GM19324 (cell line): Measurements from ENCODE around the gene KHDC4.

Source experiments
- ATAC-seq: cut with Tn5 transposase; IDR thresholded peaks from one replicate; pipeline ENCODE4 v1.9.1; 2021; ENCODE audit warnings: mild to moderate bottlenecking, moderate library complexity; ENCODE audit not compliant: unreplicated experiment, low FRiP score

Gene KHDC4

DNA sequence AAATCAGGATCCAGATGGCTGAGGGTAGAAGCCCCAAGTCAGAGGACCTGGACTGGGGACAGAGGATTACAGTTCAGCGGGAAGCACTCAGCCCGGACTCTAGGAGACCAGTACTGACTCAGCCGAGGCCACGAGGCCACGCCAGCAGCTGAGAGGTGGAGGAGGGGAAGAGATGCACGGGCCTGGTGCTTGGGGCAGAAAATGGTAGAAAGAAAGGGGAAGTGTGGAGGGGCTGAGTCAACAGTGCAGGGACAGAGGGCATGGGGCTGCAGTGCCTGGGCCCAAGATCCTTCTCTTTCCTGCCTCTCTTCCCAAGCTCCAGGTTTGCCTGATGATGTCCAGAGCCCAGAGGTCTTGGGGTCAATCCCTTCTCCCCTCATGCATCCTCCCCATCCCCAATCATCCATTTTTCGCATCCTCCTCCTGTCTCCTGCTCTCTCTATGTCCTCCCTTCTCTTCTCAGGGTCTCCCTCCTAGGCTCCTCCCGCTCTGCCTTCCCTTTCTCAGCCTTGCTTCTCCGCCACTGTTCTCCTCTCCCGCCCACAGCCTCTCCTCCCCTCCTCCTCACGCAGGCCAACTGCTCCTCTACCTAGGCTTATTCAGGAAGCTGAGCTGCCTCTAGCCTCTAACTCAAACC lies 36.4 kb upstream of the KHDC4 start:
- no peak for ATAC-seq

DNA sequence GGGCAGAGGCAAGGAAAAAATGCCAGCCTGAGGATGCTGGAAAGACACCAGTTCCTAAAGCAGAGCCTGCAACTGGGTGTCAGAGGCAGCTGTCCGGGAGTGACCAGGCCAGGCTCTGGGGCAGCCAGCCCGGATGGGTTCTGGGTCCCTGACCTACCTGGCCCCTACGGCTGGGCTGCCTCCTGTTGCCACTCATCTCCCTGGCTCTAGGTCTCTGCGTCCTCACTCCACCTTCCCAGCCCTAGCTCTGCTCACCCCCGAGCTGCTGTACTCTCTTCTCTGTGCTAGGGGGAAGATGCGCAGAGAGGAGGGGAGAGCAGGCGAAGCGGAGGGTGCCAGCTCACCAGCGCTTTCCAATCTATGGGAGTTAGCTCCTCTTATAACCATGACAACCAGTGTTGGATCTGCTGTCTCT lies 35.2 kb upstream of the KHDC4 start:
- no peak for ATAC-seq

DNA sequence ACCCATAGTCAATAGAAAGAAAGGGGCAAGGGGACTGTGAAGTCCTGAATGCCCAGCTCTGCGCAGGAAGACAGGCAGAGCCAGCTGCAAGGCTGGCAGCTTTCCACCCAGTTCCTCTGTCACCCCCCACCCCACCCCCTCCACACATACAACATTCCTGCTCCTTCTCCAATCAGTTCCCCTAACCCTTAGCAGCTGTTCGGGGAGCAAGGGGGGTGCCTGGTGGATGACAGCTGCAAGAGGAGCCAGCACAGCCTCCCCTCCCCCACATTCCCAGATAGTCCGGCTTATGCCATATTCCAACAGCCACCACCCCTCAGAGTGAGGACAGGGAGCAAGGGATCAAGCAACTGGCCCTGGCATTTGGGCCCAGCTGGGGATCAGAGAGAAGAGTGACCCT lies 34.5 kb upstream of the KHDC4 start:
- no peak for ATAC-seq

DNA sequence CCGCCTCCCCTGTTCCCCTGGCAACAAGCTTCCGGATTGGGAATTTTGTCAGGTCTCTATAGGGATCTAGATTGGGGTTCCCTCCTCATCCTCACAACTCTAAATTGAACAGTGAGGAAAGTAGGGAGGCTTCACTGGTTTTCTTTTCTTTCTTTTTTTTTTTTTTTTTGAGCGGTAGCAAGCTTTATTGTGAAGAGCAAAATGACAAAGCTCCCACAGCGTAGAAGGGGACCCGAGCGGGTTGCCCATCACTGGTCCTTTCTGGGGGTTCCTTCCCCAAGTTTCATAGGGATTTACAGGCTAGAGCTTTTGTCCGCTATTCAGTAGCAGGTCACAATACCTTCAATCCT lies 33.8 kb upstream of the KHDC4 start:
- no peak for ATAC-seq

DNA sequence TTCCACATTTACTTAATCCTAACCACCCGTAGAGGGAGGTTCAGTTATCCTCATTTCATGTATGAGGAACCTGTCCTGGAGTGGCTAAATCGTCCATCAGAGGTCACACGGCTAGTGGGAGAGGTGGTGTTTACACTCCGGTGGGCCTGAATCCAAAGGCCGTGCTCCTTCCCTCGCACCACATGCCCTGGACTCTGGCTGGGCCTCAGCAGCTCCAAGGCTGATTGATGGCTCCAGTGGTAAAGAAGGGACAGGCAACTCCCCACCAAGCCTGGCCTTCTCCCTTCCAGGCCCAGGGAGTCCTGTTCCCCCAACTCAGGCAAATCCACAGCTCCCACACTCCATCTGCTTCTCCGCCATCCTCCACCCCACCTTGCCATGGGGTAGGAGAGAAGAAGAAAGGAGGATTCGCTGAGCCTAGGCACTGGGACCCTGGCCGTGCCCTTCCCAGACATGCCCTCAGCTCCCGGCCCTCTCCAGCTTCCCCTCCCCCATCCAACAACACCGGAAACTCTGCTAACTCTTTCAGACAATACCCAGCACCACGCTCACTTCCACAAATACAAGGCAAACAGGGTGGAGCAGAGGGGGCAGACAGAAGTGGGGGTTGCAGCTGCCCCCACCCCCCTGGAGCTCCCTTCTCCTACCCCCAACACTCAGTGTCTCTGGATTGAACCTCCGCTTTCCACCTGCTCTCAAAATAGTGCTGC lies 33.3 kb upstream of the KHDC4 start:
- no peak for ATAC-seq

DNA sequence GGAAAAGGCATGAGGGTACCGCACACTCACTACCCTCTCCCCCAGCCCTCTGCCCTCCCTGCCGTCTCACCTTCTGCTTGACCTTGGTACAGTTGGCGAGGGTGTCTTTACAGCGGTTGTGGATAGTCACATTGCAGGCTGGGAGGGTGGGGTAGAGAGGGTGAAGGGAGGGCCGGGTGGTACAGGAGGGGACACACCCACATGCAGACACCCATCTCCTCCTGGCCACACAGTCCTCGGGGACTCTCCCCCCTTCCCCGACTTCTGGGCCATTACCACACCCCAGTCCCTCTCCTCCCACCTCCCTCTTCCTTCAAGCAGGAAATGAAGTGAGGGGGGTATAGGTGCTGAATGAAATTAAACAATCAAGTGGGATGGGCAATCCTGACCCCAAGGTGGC lies 32.5 kb upstream of the KHDC4 start:
- no peak for ATAC-seq

DNA sequence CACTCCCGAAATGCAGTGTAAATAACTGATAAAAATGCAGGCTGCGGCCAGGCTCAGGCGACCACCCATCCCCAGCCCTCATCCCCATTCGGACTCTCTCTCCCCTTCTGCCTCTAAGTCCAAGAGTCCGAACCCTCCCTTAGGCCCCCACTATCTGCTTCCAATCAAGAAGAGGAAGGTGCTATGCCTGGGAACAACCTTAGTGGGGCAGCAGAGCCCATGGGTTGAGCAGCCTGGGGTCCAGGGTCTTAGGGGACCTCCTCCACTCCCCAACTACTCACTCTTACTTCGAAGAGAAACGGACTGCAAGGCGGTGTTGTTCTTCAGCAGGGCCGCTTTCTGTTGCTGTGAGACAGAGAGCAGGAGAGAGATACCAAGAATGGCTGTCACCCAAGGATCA lies 31.9 kb upstream of the KHDC4 start:
- no peak for ATAC-seq

DNA sequence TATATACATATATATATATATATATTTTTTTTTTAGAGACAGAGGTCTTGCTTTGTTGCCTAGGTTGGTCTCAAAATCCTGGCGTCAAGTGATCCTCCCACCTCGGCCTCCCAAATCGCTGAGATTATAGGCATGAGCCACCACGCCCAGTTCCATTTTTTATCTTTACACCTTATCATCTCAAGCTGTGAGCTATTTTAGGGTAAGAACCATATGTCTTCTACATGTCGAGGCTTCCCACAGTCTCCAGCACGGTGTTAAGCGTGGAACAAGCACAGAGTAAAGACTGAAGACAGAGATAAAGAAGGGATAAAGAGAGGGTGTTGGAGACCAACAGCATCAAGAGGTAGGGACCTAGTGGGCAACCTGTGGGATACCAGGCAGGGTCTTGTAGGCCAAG lies 30.0 kb upstream of the KHDC4 start:
- no peak for ATAC-seq

DNA sequence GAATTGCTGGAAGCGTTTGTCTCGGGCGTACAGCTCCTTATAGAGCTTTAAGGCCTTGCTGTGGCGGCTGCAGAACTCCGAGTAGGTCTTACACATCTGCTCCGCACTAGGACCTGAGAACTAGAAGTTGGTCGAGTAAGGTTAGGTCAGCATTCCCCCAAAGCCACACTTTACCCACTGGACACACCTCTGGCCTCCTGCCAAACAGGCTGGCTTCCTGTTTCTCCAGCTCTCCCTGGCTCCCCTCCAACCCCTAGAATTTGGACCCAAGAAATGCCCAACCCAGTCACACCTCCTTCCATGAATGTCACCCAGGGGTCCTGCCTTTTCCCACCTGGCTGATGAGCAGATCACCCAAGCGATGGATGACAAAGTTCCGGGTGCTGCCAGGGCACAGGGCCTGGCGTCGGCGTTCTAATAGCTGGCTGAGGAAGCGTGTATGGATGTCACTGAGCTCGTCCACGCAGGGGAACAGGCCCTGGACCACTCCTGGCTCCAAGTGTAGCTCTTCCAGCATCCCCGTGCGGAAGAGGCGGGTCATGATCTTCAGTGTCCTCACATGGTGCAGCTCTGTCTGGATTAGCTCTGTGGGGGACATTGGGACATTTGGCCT lies 28.5 kb upstream of the KHDC4 start:
- ATAC-seq: no peak

DNA sequence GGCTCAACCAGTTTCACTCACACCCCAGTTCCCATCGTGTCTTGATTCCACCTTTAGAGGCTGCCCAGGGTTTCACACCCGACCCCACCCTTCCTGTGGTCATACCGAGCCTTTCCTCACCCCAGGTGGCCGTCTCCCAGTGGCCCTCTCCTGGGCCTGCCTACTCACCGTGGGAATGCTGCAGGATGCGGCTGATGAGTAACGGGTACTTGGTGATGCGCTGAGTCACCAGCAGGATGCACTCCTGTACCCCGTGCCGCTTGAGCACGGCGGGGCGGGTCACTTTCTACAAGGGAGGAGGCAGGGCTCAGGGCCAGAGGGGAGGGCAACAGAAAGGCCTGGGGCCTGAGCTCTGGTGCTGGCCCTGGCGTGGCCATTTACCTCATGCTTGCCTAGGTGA lies 27.7 kb upstream of the KHDC4 start:
- no peak for ATAC-seq

DNA sequence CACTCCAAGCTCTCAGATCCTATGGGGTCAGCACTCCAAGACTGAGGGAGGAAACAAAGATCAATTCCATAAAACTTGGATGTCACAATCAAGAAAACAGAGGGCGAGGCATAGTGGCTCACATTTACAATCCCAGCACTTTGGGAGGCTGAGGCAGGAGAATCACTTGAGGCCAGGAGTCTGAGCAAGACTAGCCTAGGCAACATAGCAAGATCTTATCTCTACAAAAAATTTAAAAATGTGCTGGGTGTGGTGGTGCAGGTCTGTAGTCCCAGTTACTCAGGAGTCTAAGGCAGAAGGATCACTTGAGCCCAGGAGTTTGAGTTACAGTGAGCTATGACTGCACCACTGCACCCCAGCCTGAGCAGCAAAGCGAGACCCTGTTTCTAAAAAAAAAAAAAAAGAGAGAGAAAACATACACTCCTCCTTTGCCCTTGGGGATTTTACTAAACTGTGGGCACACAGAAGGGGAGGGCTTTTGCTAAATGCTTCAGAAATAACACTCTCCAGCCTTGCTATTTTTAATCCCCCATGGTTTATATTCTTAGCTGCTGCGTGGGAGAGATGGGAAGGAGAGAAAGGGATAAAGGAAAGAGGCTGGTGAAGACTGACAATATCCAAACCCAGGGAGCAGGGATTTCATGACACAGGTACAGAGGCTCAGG lies 26.0 kb upstream of the KHDC4 start:
- no peak for ATAC-seq

DNA sequence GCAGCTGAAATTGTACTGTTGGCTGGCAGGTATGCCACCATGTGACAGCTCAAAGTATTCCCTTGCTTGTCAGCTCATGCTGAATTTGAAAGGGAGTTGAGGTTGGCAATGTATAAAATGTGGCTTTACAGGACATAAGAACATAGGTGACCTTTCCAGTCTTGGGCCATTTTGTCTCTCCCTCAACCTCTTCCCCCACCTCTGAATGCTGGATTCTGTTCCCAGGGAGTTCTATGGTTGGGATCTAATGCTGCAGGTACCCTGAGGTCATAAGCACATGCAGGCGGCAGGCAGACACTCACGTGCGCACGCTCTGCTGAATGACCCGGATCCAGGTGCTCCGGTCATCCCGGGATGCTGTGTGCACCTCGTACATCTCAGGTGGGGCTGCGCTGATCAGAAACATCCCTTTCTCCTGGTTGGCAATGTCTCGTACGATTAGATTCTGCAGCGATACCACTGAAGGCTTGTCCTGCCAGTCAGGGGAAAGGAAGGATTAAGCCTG lies 23.2 kb upstream of the KHDC4 start:
- no peak for ATAC-seq

DNA sequence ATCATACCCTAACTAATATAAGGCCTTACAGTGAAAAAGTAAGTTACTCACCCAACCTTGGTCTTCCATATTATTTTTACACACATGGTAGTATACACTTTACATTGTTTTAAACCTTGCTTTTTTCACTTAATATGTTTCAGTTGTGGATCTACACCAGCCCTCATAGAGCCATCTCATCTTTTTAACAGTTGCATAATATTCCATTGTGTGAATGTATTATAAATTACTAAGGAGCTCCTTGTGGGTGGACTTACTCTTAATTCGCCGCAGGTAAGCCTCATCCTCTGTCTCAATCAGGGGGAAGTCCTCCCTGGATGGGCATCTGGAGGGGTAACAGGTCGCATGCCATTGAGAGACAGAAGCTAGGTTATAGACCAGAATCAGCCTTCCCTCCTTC lies 20.4 kb upstream of the KHDC4 start:
- no peak for ATAC-seq

DNA sequence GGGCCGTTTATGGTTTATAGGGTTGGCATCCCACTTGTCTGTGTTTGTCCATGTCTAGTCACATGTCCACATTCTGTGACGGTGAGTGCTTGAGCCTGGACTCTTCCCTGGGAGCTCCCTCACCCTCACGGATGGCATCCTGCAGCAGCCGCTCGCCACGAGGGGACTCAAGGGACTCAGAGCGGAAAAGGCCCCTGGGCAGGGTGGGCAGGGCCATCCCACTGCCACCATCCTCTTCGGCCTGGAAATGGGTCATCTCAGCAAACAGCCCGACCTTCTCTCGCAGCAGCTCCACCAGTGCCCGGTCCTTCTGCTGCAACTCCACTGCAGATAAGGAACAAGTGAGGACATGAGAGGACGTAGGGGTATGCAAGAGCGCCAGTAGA lies 18.3 kb upstream of the KHDC4 start:
- ATAC-seq: no peak

DNA sequence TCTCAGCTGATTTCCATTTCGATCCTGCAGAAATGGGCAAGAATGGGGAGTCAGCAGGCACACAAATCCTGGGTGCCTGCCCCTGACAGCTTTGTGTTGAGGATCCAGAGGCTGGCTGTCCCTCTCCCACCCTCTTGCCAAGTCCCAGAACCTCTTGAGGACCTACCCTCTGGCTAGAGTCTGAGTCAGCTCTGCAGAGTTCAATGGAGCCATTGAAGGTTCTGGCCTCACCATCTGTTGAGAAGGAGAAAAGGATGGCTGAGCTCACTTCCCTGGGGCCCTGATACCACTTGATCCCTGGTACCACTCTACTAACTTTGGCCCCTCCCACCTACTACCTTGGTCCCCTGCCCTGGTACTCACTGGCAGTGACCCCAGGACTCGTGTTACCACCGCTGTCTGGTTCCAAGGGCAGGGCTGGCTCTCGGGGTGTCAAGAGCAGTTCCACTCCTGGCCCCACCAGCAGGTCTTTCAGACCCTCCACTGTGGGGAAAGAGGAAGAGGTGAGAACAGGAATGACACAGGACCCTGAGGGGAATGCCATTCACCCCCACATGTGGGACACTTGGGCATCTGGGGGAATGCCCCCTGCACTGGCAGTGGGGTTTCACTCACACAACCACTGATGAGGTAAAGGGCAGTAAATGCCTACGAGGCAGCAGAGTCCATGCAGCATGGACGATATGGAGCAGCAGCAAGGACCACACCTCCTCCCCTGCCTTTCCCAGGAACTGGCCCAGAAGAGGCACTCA lies 17.7 kb upstream of the KHDC4 start:
- no peak for ATAC-seq

DNA sequence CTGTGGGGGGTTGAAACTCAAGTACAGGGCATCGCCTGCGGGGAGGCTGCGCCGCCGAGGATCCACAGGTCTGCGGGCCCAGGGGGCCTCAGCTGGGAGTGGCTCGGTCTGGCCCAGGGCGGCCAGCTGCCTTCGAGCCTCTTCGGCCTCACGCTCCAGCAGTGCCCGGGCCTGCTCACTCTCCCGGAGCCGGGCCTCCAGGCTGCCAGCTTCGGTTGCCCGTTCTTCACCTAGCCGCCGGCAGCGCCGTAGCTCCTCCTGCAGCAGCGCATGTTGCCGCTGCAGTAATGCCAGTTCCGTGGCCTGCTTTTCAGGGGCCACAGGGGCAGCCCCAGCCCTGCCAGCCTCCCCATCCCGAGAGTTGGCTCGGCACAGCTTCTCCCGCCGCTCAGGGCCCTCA lies 16.6 kb upstream of the KHDC4 start:
- ATAC-seq: no peak

DNA sequence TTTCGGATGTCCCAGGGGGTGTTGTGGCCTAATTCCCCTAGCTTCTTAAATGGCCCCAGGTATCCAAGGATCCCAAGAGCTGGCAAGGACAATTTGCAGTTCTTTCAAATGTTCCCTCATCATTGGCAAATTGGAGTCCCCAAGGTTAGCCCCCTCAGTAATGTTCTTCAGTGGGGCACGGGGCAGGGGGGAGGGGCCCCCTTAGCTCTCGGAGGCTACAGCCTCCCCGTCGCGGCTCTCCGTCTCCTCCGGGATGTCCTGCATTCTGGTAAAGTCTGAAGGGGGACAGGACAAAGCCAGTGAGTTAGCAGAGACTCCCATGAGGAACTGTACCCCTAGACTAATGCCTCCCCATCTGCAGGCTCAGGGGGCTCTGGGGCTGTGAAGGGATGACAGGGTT lies 13.5 kb upstream of the KHDC4 start:
- ATAC-seq: no peak

DNA sequence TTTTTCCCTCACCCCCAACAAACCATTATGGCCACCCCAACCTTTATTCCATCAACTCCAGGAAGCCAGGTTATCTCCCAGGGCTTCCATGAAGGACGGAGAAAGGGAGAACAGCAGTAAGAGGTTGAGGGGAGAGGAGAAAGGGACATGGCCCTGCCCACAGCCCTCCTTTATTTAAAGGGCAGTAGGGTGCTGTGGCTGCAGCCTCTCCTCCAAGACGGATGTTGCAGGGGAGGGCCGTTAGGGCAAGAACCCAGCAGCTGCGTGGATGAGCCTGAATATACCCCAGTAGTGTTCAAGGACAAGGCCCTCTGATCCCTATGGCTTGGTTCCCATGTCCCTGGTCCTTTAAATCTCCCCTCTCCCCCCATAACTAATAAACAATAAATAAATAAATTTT lies 13.1 kb upstream of the KHDC4 start:
- ATAC-seq: no peak

DNA sequence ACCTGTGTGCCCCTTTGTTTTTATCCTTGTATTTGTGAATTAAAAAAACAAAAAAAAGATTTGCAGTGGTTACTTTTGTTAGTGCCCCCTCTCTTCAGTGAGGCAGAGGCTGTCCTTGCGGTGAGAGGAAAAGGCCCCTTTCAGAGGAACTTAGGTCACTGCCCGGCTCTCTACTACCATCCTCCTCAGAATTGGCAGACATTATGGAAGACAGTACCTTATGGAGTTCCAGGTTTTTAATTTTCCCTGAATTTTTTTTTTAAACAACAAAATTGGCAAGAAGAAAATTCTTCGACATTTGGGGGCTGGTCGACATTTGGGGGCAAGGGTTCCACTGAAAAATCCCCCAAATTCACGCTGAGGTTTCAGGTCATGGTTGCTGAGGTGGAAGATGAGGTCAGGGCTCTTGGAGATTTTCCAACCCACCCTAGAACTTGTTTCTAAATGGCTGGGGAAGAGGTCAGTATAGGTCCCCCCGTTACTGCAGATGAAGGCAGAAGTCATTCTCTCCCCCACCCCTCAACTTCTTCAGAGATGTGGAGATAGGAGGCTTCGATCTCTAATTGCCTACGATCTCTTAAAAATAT lies 12.5 kb upstream of the KHDC4 start:
- ATAC-seq: peak; percentile 17

DNA sequence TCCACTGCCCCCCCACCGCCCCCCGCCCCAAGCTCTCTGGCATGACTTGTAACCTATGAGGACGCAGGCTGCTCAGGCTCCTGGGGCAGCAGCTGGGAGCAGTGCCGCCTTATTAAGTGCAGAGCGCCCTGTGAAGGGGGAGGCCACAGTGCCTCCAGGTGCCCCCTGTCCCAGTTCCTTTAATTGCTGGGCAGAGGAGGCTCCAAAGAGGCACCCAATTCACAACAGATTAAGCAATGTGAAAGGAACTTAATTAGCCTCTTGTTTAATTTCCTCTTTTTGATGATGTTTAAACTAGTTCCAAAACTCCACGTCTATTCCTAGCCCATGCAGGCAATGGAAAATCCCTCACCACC lies 10.2 kb upstream of the KHDC4 start:
- ATAC-seq: no peak
